Measurements from ENCODE around the gene DOCK1. TPM values are rescaled to one million over a fixed set of nuclear protein-coding genes. Genes with fewer than 3 reads are reported as not detected.

DOCK1 gene
- total RNA-seq, 2 donors from 2014 or later, result 72.4 to 89.3 TPM

DNA sequence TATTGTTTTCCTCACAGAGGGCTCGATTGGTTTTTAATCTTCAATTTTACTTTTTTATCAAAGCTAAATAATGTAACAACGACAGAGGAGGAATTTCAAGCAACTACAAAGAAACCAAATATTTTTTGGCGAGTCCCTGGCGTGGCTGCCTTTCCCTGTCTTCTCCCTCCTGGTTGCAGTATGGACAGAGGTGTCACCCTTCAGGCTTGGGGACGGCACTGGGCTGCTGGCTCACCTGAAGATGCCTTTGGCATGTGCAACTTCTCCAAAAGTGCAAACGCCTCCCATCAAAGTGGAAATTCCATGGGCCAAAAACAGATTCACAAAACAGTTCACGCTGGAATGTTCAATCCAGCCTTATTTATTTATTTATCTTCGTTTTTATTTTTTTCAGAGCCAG lies 51.9 kb downstream of the DOCK1 start:
- TF ChIP-seq, protein P1, sequence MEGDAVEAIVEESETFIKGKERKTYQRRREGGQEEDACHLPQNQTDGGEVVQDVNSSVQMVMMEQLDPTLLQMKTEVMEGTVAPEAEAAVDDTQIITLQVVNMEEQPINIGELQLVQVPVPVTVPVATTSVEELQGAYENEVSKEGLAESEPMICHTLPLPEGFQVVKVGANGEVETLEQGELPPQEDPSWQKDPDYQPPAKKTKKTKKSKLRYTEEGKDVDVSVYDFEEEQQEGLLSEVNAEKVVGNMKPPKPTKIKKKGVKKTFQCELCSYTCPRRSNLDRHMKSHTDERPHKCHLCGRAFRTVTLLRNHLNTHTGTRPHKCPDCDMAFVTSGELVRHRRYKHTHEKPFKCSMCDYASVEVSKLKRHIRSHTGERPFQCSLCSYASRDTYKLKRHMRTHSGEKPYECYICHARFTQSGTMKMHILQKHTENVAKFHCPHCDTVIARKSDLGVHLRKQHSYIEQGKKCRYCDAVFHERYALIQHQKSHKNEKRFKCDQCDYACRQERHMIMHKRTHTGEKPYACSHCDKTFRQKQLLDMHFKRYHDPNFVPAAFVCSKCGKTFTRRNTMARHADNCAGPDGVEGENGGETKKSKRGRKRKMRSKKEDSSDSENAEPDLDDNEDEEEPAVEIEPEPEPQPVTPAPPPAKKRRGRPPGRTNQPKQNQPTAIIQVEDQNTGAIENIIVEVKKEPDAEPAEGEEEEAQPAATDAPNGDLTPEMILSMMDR (conservative IDR thresholded peaks at IDR 0.05), result no peak
- no peaks in the 10 kb centered on the region for H3K9me3 Mint-ChIP-seq
- H3K4me3 Mint-ChIP-seq, result no peak overlapping the region
- H3K4me1 ChIP-seq (ENCODE audit: control insufficient read depth, insufficient read depth, low read length), result peaks cover 11% of the 10 kb centered on the region
- H3K4me1 Mint-ChIP-seq, result peaks cover 29% of the 10 kb centered on the region
- no peak overlapping the region for H3K27ac Mint-ChIP-seq
- peaks cover 13% of the 10 kb centered on the region for H3K9me3 ChIP-seq (ENCODE audit: control insufficient read depth, low read length)
- no peak overlapping the region for H3K9ac ChIP-seq (ENCODE audit: extremely low read depth, low read length, poor library complexity, severe bottlenecking)
- H3K36me3 Mint-ChIP-seq (ENCODE audit: low read depth), result peaks cover 8% of the 10 kb centered on the region
- WGBS, 2 experiments (ENCODE audit: insufficient coverage in 1 of 2, insufficient read length in 1 of 2), result 94% methylated on average over 6 to 8 of the region's 8 CpGs
- DNase-seq, result no peak
- no peaks in the 10 kb centered on the region for H3K36me3 ChIP-seq (ENCODE audit: control insufficient read depth, insufficient read depth, low read length)
- H3K4me3 ChIP-seq (ENCODE audit: low read length), result no peak overlapping the region
- no peaks in the 10 kb centered on the region for H3K27me3 Mint-ChIP-seq (ENCODE audit: insufficient read depth)
- H3K27me3 ChIP-seq (ENCODE audit: control insufficient read depth, insufficient read depth, low read length, poor library complexity, severe bottlenecking), result no peaks in the 10 kb centered on the region
- no peak overlapping the region for H3K27ac ChIP-seq (ENCODE audit: low read depth, low read length)

DNA sequence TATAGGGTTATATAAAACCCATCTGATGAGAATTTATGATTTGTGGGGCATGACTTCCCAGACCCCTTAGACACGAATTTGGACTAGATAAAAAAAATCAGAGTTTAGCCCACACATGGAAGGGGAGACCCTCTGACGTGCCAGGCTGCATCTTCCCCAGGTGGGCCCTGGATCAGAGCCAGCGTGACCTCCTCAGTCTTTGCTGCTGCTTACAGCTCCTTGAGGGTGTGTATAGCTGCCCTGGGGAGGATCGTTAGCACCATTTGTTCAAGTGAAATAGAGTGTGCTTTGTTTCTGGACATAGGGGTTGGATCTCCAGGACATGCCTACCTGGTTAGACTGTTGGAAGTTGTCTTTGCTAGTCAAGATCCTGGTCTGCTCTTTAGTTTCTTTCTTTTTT lies 54.2 kb downstream of the DOCK1 start:
- Mint-ChIP-seq H3K4me1 (peaks cover 42% of the 10 kb centered on the region), H3K9me3 (no peaks in the 10 kb centered on the region), H3K4me3 (no peak overlapping the region), H3K27ac (no peak overlapping the region), H3K27me3 (ENCODE audit: insufficient read depth) (no peaks in the 10 kb centered on the region), H3K36me3 (ENCODE audit: low read depth) (peaks cover 4% of the 10 kb centered on the region)
- TF ChIP-seq, protein P1 (conservative IDR thresholded peaks at IDR 0.05), result no peak
- peak; percentile 62 for DNase-seq
- H3K9me3 ChIP-seq (ENCODE audit: control insufficient read depth, low read length), result no peaks in the 10 kb centered on the region
- H3K9ac ChIP-seq (ENCODE audit: extremely low read depth, low read length, poor library complexity, severe bottlenecking), result no peak overlapping the region
- WGBS, 2 experiments (ENCODE audit: insufficient coverage in 1 of 2, insufficient read length in 1 of 2), result 76% methylated on average over 4 of the region's 4 CpGs; no CpG with 5 or more reads in 1 of the 2 experiments
- H3K36me3 ChIP-seq (ENCODE audit: control insufficient read depth, insufficient read depth, low read length), result no peaks in the 10 kb centered on the region
- peaks cover 11% of the 10 kb centered on the region for H3K4me1 ChIP-seq (ENCODE audit: control insufficient read depth, insufficient read depth, low read length)
- no peak overlapping the region for H3K27ac ChIP-seq (ENCODE audit: low read depth, low read length)
- H3K4me3 ChIP-seq (ENCODE audit: low read length), result no peak overlapping the region
- no peaks in the 10 kb centered on the region for H3K27me3 ChIP-seq (ENCODE audit: control insufficient read depth, insufficient read depth, low read length, poor library complexity, severe bottlenecking)

DNA sequence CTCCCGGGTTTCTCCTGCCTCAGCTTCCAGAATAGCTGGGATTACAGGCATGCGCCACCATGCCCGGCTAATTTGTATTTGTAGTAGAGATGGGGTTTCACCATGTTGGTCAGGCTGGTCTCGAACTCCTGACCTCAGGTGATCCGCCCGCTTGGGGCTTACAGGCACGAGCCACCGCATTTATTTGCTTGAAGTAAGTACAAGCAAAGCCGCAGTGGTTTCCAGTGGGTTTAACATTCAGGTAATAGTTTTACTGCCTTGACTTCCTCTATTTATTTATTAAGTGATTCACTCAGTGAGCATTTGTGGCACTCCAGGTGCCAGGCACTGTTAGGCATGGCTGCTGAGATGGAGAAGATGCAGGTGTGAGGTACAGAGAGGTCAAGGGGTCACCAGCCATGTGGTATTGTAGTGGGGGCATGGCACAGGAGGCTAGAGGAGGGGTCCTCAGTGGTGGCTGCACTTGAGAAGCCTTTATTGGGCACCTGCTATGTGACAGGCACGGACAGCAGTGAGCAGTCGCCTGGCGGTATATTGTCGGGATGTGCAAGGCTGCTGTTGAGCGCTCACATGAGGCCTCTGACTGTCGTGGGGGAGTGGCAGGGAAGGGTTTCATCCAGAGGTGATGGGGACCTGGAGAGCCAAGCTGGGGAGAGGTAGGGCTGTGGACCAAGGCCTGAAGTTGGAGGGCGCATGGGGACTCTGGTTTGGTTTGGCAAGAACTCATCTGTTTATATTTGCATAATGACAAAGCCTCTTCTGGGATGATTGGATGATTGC lies 54.9 kb downstream of the DOCK1 start:
- Histone ChIP-seq H3K4me3 (ENCODE audit: low read length) (no peak overlapping the region), H3K27ac (ENCODE audit: low read depth, low read length) (no peak overlapping the region), H3K9me3 (ENCODE audit: control insufficient read depth, low read length) (no peaks in the 10 kb centered on the region), H3K9ac (ENCODE audit: extremely low read depth, low read length, poor library complexity, severe bottlenecking) (no peak overlapping the region), H3K27me3 (ENCODE audit: control insufficient read depth, insufficient read depth, low read length, poor library complexity, severe bottlenecking) (no peaks in the 10 kb centered on the region), H3K4me1 (ENCODE audit: control insufficient read depth, insufficient read depth, low read length) (peaks cover 11% of the 10 kb centered on the region), H3K36me3 (ENCODE audit: control insufficient read depth, insufficient read depth, low read length) (no peaks in the 10 kb centered on the region)
- DNase-seq, result no peak
- TF ChIP-seq, protein P1 (conservative IDR thresholded peaks at IDR 0.05), result no peak
- H3K27ac Mint-ChIP-seq, result no peak overlapping the region
- H3K9me3 Mint-ChIP-seq, result no peaks in the 10 kb centered on the region
- no peaks in the 10 kb centered on the region for H3K27me3 Mint-ChIP-seq (ENCODE audit: insufficient read depth)
- 84 to 98% methylated on average over 9 to 16 of the region's 16 CpGs for WGBS, 2 experiments (ENCODE audit: insufficient coverage in 1 of 2, insufficient read length in 1 of 2)
- no peak overlapping the region for H3K4me3 Mint-ChIP-seq
- peaks cover 43% of the 10 kb centered on the region for H3K4me1 Mint-ChIP-seq
- H3K36me3 Mint-ChIP-seq (ENCODE audit: low read depth), result peaks cover 3% of the 10 kb centered on the region

Data from endodermal cell (in vitro differentiated cells).